ENCODE results near the gene TTC16. TPM values are rescaled to one million over a fixed set of nuclear protein-coding genes. Genes with fewer than 3 reads are reported as not detected.

Gene TTC16
- total and polyA plus RNA-seq, 2 of the 8 experiments (the other 6 are each of a cell fraction or from before 2014, with no cell fraction given), result 0.03 TPM; not detected in 1

DNA sequence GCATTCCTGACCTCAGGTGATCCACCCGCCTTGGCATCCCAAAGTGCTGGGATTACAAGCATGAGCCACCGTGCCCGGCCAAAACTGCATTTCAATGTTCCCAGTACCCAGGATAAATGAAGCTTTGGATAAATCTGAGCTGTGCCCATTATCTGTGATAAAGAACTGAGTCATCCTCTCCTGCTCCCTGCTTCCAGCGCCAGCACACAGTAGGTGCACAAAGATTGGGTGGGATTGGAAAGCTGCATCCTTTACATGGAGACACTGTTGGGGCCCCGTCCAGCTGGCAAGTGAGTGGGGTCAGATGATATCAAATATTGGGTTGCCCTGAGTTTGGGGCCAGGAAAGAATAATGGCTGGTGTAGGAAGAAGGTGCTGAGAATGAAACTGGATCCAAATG, 45.2 kb downstream of the TTC16 start (continued):
- TF ChIP-seq CHD7 (IDR thresholded peaks at IDR 0.05; ENCODE audit: insufficient replicate concordance, low read length) (no peak), RFX5 (IDR thresholded peaks at IDR 0.05; ENCODE audit: borderline replicate concordance, low read depth, low read length) (no peak), TBP (IDR thresholded peaks at IDR 0.05; ENCODE audit: low read depth, low read length) (no peak), EZH2 (IDR thresholded peaks at IDR 0.05; ENCODE audit: low read depth, low read length, severe bottlenecking) (no peak), SAP30 (IDR thresholded peaks at IDR 0.05; ENCODE audit: insufficient read depth, insufficient replicate concordance, low read length) (no peak), KDM4A (IDR thresholded peaks at IDR 0.05; ENCODE audit: low read depth, low read length, severe bottlenecking) (no peak), POU5F1 (IDR thresholded peaks at IDR 0.05; ENCODE audit: low read depth, low read length) (no peak), JUND (IDR thresholded peaks at IDR 0.05; ENCODE audit: low read length) (no peak)
- TF ChIP-seq, protein P1, sequence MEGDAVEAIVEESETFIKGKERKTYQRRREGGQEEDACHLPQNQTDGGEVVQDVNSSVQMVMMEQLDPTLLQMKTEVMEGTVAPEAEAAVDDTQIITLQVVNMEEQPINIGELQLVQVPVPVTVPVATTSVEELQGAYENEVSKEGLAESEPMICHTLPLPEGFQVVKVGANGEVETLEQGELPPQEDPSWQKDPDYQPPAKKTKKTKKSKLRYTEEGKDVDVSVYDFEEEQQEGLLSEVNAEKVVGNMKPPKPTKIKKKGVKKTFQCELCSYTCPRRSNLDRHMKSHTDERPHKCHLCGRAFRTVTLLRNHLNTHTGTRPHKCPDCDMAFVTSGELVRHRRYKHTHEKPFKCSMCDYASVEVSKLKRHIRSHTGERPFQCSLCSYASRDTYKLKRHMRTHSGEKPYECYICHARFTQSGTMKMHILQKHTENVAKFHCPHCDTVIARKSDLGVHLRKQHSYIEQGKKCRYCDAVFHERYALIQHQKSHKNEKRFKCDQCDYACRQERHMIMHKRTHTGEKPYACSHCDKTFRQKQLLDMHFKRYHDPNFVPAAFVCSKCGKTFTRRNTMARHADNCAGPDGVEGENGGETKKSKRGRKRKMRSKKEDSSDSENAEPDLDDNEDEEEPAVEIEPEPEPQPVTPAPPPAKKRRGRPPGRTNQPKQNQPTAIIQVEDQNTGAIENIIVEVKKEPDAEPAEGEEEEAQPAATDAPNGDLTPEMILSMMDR (IDR thresholded peaks at IDR 0.05; ENCODE audit: control extremely low read depth in 1 of 3, insufficient read depth in 1 of 3, low read depth in 1 of 3, low read length in 3 of 3), result no peak
